ENCODE data around the gene ZNFX1.
"Not testable (repeated sequence)": the region's sequence is repeated elsewhere in the genome, so short reads cannot be mapped to it uniquely, and the experiment has no call there.

The ZNFX1 gene

DNA sequence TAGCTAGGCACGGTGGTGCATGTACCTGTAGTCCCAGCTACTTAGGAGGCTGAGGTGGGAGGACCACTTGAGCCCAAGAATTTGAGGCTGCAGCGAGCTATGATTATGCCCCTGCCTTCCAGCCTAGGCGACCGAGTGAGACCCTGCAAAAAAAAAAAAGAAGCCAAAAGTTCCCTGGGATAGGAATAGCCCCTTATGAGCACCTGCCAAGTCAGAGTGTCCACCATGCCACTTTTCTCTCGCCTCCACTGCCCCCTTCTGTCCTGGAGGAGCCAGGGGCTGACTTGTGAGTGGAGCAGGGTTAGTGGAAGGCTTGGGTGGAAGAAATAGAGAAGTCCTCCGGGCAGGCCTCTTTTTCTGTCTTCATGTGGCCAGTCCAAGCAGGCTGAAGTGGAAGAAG lies 70.8 kb downstream of the ZNFX1 start:
- H3K4me1 Mint-ChIP-seq (ENCODE audit: low read depth) = no peaks in the 10 kb centered on the region
- no peak overlapping the region for H3K27ac Mint-ChIP-seq
- H3K4me3 Mint-ChIP-seq = no peak overlapping the region
- H3K9me3 Mint-ChIP-seq = peaks cover 10% of the 10 kb centered on the region
- no peaks in the 10 kb centered on the region for H3K27me3 Mint-ChIP-seq (ENCODE audit: low read depth)
- H3K36me3 Mint-ChIP-seq (ENCODE audit: low read depth) = no peaks in the 10 kb centered on the region

DNA sequence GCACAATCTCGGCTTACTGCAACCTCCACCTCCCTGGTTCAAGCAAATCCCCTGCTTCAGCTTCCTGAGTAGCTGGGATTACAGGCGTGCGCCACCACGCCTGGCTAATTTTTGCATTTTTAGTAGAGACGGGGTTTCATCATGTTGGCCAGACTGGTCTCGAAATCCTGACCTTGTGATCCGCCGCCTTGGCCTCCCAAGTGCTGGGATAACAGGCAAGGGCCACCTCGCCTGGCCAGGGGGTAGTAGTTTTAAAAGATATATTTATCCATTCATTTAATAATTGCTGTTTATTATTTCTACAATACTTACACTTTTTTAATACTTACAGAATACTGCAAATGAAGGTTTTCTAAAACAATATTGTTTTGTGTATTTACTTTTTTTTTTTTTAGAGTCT lies 74.1 kb downstream of the ZNFX1 start:
- Mint-ChIP-seq H3K27me3 (ENCODE audit: low read depth) (no peaks in the 10 kb centered on the region), H3K27ac (no peak overlapping the region), H3K36me3 (ENCODE audit: low read depth) (no peaks in the 10 kb centered on the region), H3K4me1 (ENCODE audit: low read depth) (no peaks in the 10 kb centered on the region), H3K9me3 (no peaks in the 10 kb centered on the region), H3K4me3 (no peak overlapping the region)

DNA sequence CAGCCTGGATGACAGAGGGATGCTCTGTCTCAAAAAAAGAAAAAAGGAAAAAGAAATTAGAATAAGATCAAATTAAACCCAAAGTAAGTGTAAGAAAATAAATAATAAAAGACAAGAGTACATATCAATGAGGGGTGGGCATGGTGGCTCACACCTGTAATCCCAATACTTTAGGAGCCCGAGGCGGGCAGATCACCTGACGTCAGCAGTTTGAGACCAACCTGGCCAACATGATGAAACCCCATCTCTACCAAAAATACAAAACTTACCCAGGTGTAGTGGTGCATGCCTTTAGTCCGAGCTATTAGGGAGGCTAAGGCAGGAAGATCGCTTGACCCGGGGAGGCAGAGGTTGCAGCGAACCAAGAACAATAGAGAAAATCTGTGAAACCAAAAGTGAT lies 74.8 kb downstream of the ZNFX1 start:
- Mint-ChIP-seq H3K27ac (no peak overlapping the region), H3K27me3 (ENCODE audit: low read depth) (no peaks in the 10 kb centered on the region), H3K36me3 (ENCODE audit: low read depth) (no peaks in the 10 kb centered on the region), H3K4me3 (no peak overlapping the region), H3K9me3 (no peaks in the 10 kb centered on the region), H3K4me1 (ENCODE audit: low read depth) (no peaks in the 10 kb centered on the region)

DNA sequence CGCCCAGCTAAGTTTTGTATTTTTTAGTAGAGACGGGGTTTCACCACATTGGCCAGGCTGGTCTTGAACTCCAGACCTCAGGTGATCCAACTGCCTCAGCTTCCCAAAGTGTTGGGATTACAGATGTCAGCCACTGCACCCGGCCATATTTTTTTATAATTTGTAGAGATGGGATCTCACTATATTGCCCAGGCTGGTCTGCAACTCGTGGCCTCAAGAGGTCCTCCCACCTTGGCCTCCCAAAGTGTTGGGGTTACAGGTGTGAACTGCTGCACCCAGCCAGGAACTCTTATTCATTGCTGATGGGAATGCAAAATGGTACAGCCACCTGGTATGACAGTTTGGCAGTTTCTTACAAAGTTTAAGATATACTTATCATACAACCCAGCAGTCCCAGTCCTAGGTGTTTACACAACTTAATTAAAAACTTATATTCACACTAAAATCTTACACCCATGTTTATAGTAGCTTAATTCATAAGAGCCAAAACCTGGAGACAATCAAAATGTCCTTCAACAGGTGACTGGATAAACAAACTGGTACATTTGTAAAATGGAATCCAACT lies 78.0 kb downstream of the ZNFX1 start:
- H3K4me3 Mint-ChIP-seq = no peak overlapping the region

GRCh38 chr20:49192944-49193518 lies 84.8 kb downstream of the ZNFX1 start:
- not testable (repeated sequence) for H3K4me1 Mint-ChIP-seq (ENCODE audit: low read depth); H3K27me3 Mint-ChIP-seq (ENCODE audit: low read depth); H3K27ac Mint-ChIP-seq; H3K9me3 Mint-ChIP-seq; H3K36me3 Mint-ChIP-seq (ENCODE audit: low read depth); H3K4me3 Mint-ChIP-seq

More for the DNA sequence above, 78.0 kb downstream of the ZNFX1 start:
- Mint-ChIP-seq H3K36me3 (ENCODE audit: low read depth) (no peaks in the 10 kb centered on the region), H3K4me1 (ENCODE audit: low read depth) (no peaks in the 10 kb centered on the region), H3K27ac (no peak overlapping the region), H3K27me3 (ENCODE audit: low read depth) (no peaks in the 10 kb centered on the region), H3K9me3 (no peaks in the 10 kb centered on the region)
